AG04449 (cell line): Measurements from ENCODE around the gene OR5AU1.

Experiments
- CTCF ChIA-PET: fragments of 350-600 bp; formaldehyde crosslinking; extraction: SDS; loops from one replicate; lab custom pipeline; 2021; ENCODE audit warnings: antibody characterized with exemption; lab: Yijun Ruan, JAX
- POLR2A ChIA-PET: fragments of 400-600, 350-600 bp; formaldehyde crosslinking; extraction: SDS; loops from one replicate; lab custom pipeline; 2020; ENCODE audit warnings: antibody characterized with exemption, inconsistent platforms; lab: Yijun Ruan, JAX
- DNase-seq: peaks from one replicate; pipeline ENCODE4 v3.0.0-alpha.2; 2010; ENCODE audit warnings: low read depth, low spot score
- H3K4me3 ChIP-seq: 2 replicates; pipeline ENCODE4 v1.5.1; 2011; ENCODE audit warnings: low read depth, mild to moderate bottlenecking, control low read depth, low read length
- CTCF ChIP-seq: IDR thresholded peaks from one replicate; pipeline ENCODE4 v1.5.1; 2011; ENCODE audit warnings: mild to moderate bottlenecking, moderate library complexity, low read length, control low read depth, inconsistent platforms; ENCODE audit not compliant: insufficient read depth; ENCODE audit errors: missing control alignments

The OR5AU1 gene

GRCh38 chr14:21155963-21156362 is at the start of gene OR5AU1:
Gene OR5AU1, minus strand, starts transcription at chr14:21156063. Its CDS starts 191 bp downstream, at chr14:21155872.
- POLR2A ChIA-PET = no interaction called here
- CTCF ChIA-PET = interaction anchor here (1.1 to 1.8 kb wide), 2 partner anchors 20 to 141 kb away, joined by 3 to 7 read pairs; no protein-coding TSS in a partner anchor
- no peak for DNase-seq
- H3K4me3 ChIP-seq = no peak within 1 kb of the TSS
- no peak for TF ChIP-seq CTCF

- no peak overlapping the region for H3K4me3 ChIP-seq
- TF ChIP-seq CTCF = no peak
- POLR2A ChIA-PET = no interaction called here
- CTCF ChIA-PET = no interaction called here
- no peak for DNase-seq
Observed at GRCh38 chr14:21205026-21205677, 49.3 kb upstream of the OR5AU1 start.

- H3K4me3 ChIP-seq = no peak overlapping the region
- TF ChIP-seq CTCF = no peak
- CTCF ChIA-PET = no interaction called here
- POLR2A ChIA-PET = no interaction called here
- no peak for DNase-seq
Observed at GRCh38 chr14:21204167-21205025, 48.5 kb upstream of the OR5AU1 start.

- POLR2A ChIA-PET = no interaction called here
- no peak for TF ChIP-seq CTCF
- no peak overlapping the region for H3K4me3 ChIP-seq
- CTCF ChIA-PET = no interaction called here
- no peak for DNase-seq
Observed at GRCh38 chr14:21203470-21204166, 47.8 kb upstream of the OR5AU1 start.

GRCh38 chr14:21202463-21203358 is 46.8 kb upstream of the OR5AU1 start:
- no peak for TF ChIP-seq CTCF
- ChIA-PET POLR2A (interaction anchor here (0.7 kb wide), 1 partner anchor 10 kb away, joined by 4 read pairs; no protein-coding TSS in a partner anchor), CTCF (no interaction called here)
- no peak for DNase-seq
- H3K4me3 ChIP-seq = no peak overlapping the region
